ENCODE results near the gene BTBD2.

- TF ChIP-seq, protein P1, sequence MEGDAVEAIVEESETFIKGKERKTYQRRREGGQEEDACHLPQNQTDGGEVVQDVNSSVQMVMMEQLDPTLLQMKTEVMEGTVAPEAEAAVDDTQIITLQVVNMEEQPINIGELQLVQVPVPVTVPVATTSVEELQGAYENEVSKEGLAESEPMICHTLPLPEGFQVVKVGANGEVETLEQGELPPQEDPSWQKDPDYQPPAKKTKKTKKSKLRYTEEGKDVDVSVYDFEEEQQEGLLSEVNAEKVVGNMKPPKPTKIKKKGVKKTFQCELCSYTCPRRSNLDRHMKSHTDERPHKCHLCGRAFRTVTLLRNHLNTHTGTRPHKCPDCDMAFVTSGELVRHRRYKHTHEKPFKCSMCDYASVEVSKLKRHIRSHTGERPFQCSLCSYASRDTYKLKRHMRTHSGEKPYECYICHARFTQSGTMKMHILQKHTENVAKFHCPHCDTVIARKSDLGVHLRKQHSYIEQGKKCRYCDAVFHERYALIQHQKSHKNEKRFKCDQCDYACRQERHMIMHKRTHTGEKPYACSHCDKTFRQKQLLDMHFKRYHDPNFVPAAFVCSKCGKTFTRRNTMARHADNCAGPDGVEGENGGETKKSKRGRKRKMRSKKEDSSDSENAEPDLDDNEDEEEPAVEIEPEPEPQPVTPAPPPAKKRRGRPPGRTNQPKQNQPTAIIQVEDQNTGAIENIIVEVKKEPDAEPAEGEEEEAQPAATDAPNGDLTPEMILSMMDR (IDR thresholded peaks at IDR 0.05), result no peak
- TF ChIP-seq POLR2A (IDR thresholded peaks at IDR 0.05), result no peak
Measured at GRCh38 chr19:2013683-2013961, 1.9 kb downstream of the BTBD2 start.

Data from lower leg skin (tissue), 3 donors.